ENCODE results near the gene TNNI2.
"Not testable (repeated sequence)": the region's sequence is repeated elsewhere in the genome, so short reads cannot be mapped to it uniquely, and the experiment has no call there.

TNNI2 gene

GRCh38 chr11:1803246-1803645 is 35.5 kb upstream of the TNNI2 start:
- no peak for TF ChIP-seq CTCF (IDR thresholded peaks at IDR 0.05; ENCODE audit: insufficient read depth, low read depth, low read length, missing control alignments)
- no peak overlapping the region for H3K4me3 ChIP-seq (ENCODE audit: low read depth, low read length)
- DNase-seq (ENCODE audit: low read depth): no peak

- H3K4me3 ChIP-seq (ENCODE audit: low read depth, low read length); DNase-seq (ENCODE audit: low read depth): not testable (repeated sequence)
Measured at GRCh38 chr11:1803835-1804519, 34.8 kb upstream of the TNNI2 start.

GRCh38 chr11:1805525-1805924 is 33.3 kb upstream of the TNNI2 start:
- no peak for TF ChIP-seq CTCF (IDR thresholded peaks at IDR 0.05; ENCODE audit: insufficient read depth, low read depth, low read length, missing control alignments)
- H3K4me3 ChIP-seq (ENCODE audit: low read depth, low read length): no peak overlapping the region
- DNase-seq (ENCODE audit: low read depth): no peak

GRCh38 chr11:1807264-1807995 is 31.4 kb upstream of the TNNI2 start:
- TF ChIP-seq CTCF (IDR thresholded peaks at IDR 0.05; ENCODE audit: insufficient read depth, low read depth, low read length, missing control alignments): no peak
- H3K4me3 ChIP-seq (ENCODE audit: low read depth, low read length): no peak overlapping the region
- no peak for DNase-seq (ENCODE audit: low read depth)

- DNase-seq (ENCODE audit: low read depth): no peak
- no peak for TF ChIP-seq CTCF (IDR thresholded peaks at IDR 0.05; ENCODE audit: insufficient read depth, low read depth, low read length, missing control alignments)
- H3K4me3 ChIP-seq (ENCODE audit: low read depth, low read length): no peak overlapping the region
Measured at GRCh38 chr11:1810761-1811160, 28.0 kb upstream of the TNNI2 start.

- TF ChIP-seq CTCF (IDR thresholded peaks at IDR 0.05; ENCODE audit: insufficient read depth, low read depth, low read length, missing control alignments): no peak
- H3K4me3 ChIP-seq (ENCODE audit: low read depth, low read length): no peak overlapping the region
- no peak for DNase-seq (ENCODE audit: low read depth)
Measured at GRCh38 chr11:1812274-1812673, 26.5 kb upstream of the TNNI2 start.

- DNase-seq (ENCODE audit: low read depth): no peak
- no peak overlapping the region for H3K4me3 ChIP-seq (ENCODE audit: low read depth, low read length)
- no peak for TF ChIP-seq CTCF (IDR thresholded peaks at IDR 0.05; ENCODE audit: insufficient read depth, low read depth, low read length, missing control alignments)
Measured at GRCh38 chr11:1812801-1813200, 26.0 kb upstream of the TNNI2 start.

- DNase-seq (ENCODE audit: low read depth); H3K4me3 ChIP-seq (ENCODE audit: low read depth, low read length): not testable (repeated sequence)
Measured at GRCh38 chr11:1813356-1813755, 25.4 kb upstream of the TNNI2 start.
